ENCODE data around the gene COQ8A. TPM values are rescaled to one million over a fixed set of nuclear protein-coding genes. Genes with fewer than 3 reads are reported as not detected.

The COQ8A gene
- total and polyA plus RNA-seq, 4 experiments from 2014 or later: 43.5 to 70.7 (median 59.3) TPM

DNA sequence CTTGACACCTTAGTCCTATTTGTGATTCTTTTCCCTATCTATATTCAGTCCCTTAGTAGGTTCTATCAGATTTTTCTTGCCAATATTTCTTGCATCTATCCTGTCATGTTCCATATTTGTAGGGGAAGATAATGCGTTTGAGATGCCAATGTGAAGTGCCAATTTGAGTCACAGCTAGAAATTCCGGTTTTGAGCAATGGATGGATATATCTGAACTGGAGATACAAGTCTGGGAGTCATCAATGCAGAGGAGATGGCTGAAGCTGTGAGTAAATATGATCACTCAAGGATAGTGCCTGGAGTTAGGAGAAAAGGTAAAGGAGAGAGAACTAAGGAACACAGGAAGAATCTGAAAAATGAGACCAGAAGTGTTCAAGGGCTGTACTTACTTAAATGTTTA lies 93.8 kb downstream of the COQ8A start:
- CTCF ChIA-PET (ENCODE audit: partially characterized antibody): no interaction called here
- H3K27me3 Mint-ChIP-seq: peaks cover 0 to 8% of the 10 kb centered on the region in 2 donors
- POLR2A ChIA-PET (ENCODE audit: partially characterized antibody): no interaction called here
- H3K4me1 ChIP-seq (ENCODE audit: insufficient read depth, low read length): no peaks in the 10 kb centered on the region
- no peak for DNase-seq
- H3K4me3 Mint-ChIP-seq: no peak overlapping the region
- H3K9me3 Mint-ChIP-seq: no peaks in the 10 kb centered on the region
- no peak overlapping the region for H3K4me3 ChIP-seq (ENCODE audit: low read length in 2 of 2)
- H3K9me3 ChIP-seq (ENCODE audit: control insufficient read depth in 1 of 2, low read length in 2 of 2): no peaks in the 10 kb centered on the region
- intact Hi-C loops (cut with micrococcal nuclease): no loop called here
- H3K4me1 Mint-ChIP-seq: peaks cover 0 to 3% (median 0%) of the 10 kb centered on the region in 4 donors
- no peaks in the 10 kb centered on the region for H3K27me3 ChIP-seq (ENCODE audit: insufficient read depth, low read length)
- no peak overlapping the region for H3K27ac Mint-ChIP-seq
- H3K36me3 Mint-ChIP-seq: no peaks in the 10 kb centered on the region
- no peak overlapping the region for H3K27ac ChIP-seq (ENCODE audit: low read depth, low read length)
- no peaks in the 10 kb centered on the region for H3K36me3 ChIP-seq (ENCODE audit: insufficient read depth, low read length)

- H3K36me3 Mint-ChIP-seq: no peaks in the 10 kb centered on the region
- no peak overlapping the region for H3K27ac Mint-ChIP-seq
- CTCF ChIA-PET (ENCODE audit: partially characterized antibody): interaction anchor here (0.6 kb wide), 1 partner anchor 809 kb away, joined by 3 read pairs; no protein-coding TSS in a partner anchor
- H3K9me3 Mint-ChIP-seq: no peaks in the 10 kb centered on the region
- Histone ChIP-seq H3K4me1 (ENCODE audit: insufficient read depth, low read length) (no peaks in the 10 kb centered on the region), H3K9me3 (ENCODE audit: control insufficient read depth in 1 of 2, low read length in 2 of 2) (no peaks in the 10 kb centered on the region), H3K27me3 (ENCODE audit: insufficient read depth, low read length) (no peaks in the 10 kb centered on the region), H3K27ac (ENCODE audit: low read depth, low read length) (no peak overlapping the region), H3K4me3 (ENCODE audit: low read length in 2 of 2) (no peak overlapping the region), H3K36me3 (ENCODE audit: insufficient read depth, low read length) (no peaks in the 10 kb centered on the region)
- H3K4me1 Mint-ChIP-seq: peaks cover 0 to 3% (median 0%) of the 10 kb centered on the region in 4 donors
- no peak for DNase-seq
- intact Hi-C loops (cut with micrococcal nuclease): no loop called here
- no peak overlapping the region for H3K4me3 Mint-ChIP-seq
- peaks cover 2 to 8% of the 10 kb centered on the region in 2 donors for H3K27me3 Mint-ChIP-seq
- POLR2A ChIA-PET (ENCODE audit: partially characterized antibody): no interaction called here
Observed at GRCh38 chr1:227035316-227035715, 95.2 kb downstream of the COQ8A start.

DNA sequence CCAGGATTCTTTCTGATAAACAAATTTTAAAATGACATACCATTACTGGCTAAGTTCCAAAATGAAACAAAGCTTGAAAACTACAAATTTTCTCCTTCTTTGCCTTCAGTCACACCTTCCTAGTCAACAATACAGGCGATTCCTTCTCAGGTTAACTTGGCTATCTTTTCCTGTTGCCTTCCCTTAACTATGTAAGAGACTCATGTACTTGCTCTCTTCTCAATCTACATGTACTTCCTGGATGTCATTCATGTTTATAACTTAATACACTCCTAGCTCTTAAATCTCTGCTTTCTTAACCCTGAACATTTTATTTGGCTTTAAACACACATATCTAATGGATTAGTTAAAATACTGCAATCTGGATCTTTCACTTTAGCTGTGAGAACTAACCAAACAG lies 97.0 kb downstream of the COQ8A start:
- Histone ChIP-seq H3K4me1 (ENCODE audit: insufficient read depth, low read length) (no peaks in the 10 kb centered on the region), H3K36me3 (ENCODE audit: insufficient read depth, low read length) (no peaks in the 10 kb centered on the region), H3K4me3 (ENCODE audit: low read length in 2 of 2) (no peak overlapping the region), H3K27ac (ENCODE audit: low read depth, low read length) (no peak overlapping the region), H3K9me3 (ENCODE audit: control insufficient read depth in 1 of 2, low read length in 2 of 2) (no peaks in the 10 kb centered on the region), H3K27me3 (ENCODE audit: insufficient read depth, low read length) (no peaks in the 10 kb centered on the region)
- intact Hi-C loops (cut with micrococcal nuclease): no loop called here
- H3K4me3 Mint-ChIP-seq: no peak overlapping the region
- H3K27ac Mint-ChIP-seq: no peak overlapping the region
- H3K4me1 Mint-ChIP-seq: peaks cover 0 to 3% (median 0%) of the 10 kb centered on the region in 4 donors
- DNase-seq: no peak
- ChIA-PET CTCF (ENCODE audit: partially characterized antibody) (no interaction called here), POLR2A (ENCODE audit: partially characterized antibody) (no interaction called here)
- no peaks in the 10 kb centered on the region for H3K9me3 Mint-ChIP-seq
- H3K36me3 Mint-ChIP-seq: no peaks in the 10 kb centered on the region
- peaks cover 3 to 9% of the 10 kb centered on the region in 2 donors for H3K27me3 Mint-ChIP-seq

Other genes starting within 250 kb of the COQ8A start
- 100 to 1,000 TPM; 156 to 159 TPM for gene ITPKB, start 201.0 kb upstream of the COQ8A start, total RNA-seq
- 10 to 100 TPM; 52.2 to 52.3 TPM for gene ITPKB, start 201.0 kb upstream of the COQ8A start, polyA plus RNA-seq
- 1 to 10 TPM; 3.5 to 3.7 TPM for gene PSEN2, start 69.7 kb upstream of the COQ8A start, total RNA-seq
- gene PSEN2, start 69.7 kb upstream of the COQ8A start, polyA plus RNA-seq: 1 to 10 TPM; 4.0 to 4.9 TPM

All from CD4-positive, alpha-beta memory T cell (primary cell).